ENCODE data around the gene GRK5. TPM values are rescaled to one million over a fixed set of nuclear protein-coding genes. Genes with fewer than 3 reads are reported as not detected.

The GRK5 gene
- polyA plus RNA-seq, 1 donor from 2014 or later: 34.9 TPM

- Histone ChIP-seq H3K4me3 (ENCODE audit: low read length) (no peak overlapping the region), H2AFZ (ENCODE audit: low read depth, low read length) (no peak overlapping the region), H3F3A (ENCODE audit: insufficient read depth, low read length, poor library complexity, severe bottlenecking) (no peaks in the 10 kb centered on the region), H4K20me1 (ENCODE audit: insufficient read depth) (no peaks in the 10 kb centered on the region), H3K9ac (ENCODE audit: low read length) (no peak overlapping the region), H3K79me2 (replicated peaks; ENCODE audit: insufficient read depth, low read length) (no peaks in the 10 kb centered on the region), H3K36me3 (ENCODE audit: insufficient read depth, low read length) (no peaks in the 10 kb centered on the region), H3K9me3 (ENCODE audit: low read length) (no peaks in the 10 kb centered on the region), H3K4me2 (ENCODE audit: low read length) (no peak overlapping the region), H3K27me3 (ENCODE audit: insufficient read depth, low read depth, low read length) (no peaks in the 10 kb centered on the region), H3K9me2 (ENCODE audit: insufficient read depth, low read length) (no peaks in the 10 kb centered on the region), H3K27ac (ENCODE audit: low read length) (no peak overlapping the region)
- TF ChIP-seq REST (IDR thresholded peaks at IDR 0.05; ENCODE audit: borderline replicate concordance) (no peak), RAD21 (conservative IDR thresholded peaks at IDR 0.05) (no peak), MXI1 (conservative IDR thresholded peaks at IDR 0.05; ENCODE audit: poor library complexity, severe bottlenecking) (no peak), TAF1 (IDR thresholded peaks at IDR 0.05; ENCODE audit: low read depth) (no peak), EZH2 (IDR thresholded peaks at IDR 0.05; ENCODE audit: borderline replicate concordance, insufficient read depth, low read length, poor library complexity, severe bottlenecking) (no peak), CTCF (IDR thresholded peaks at IDR 0.05; ENCODE audit: poor library complexity, severe bottlenecking) (no peak), EP300 (conservative IDR thresholded peaks at IDR 0.05; ENCODE audit: poor library complexity, severe bottlenecking) (no peak), SMC3 (conservative IDR thresholded peaks at IDR 0.05; ENCODE audit: poor library complexity) (no peak), POLR2AphosphoS5 (IDR thresholded peaks at IDR 0.05) (no peak)
These were observed 247.6 kb downstream of the GRK5 start for GRCh38 chr10:119454990-119455389.

GRCh38 chr10:119455609-119456434, 248.5 kb downstream of the GRK5 start:
- Histone ChIP-seq H3K36me3 (ENCODE audit: insufficient read depth, low read length) (no peaks in the 10 kb centered on the region), H3K27me3 (ENCODE audit: insufficient read depth, low read depth, low read length) (no peaks in the 10 kb centered on the region)

More at GRCh38 chr10:119455609-119456434, 248.5 kb downstream of the GRK5 start:
- no peak overlapping the region for H3K4me3 ChIP-seq (ENCODE audit: low read length)
- H4K20me1 ChIP-seq (ENCODE audit: insufficient read depth): no peaks in the 10 kb centered on the region
- H3K9ac ChIP-seq (ENCODE audit: low read length): no peak overlapping the region
- H3F3A ChIP-seq (ENCODE audit: insufficient read depth, low read length, poor library complexity, severe bottlenecking): no peaks in the 10 kb centered on the region
- H3K9me3 ChIP-seq (ENCODE audit: low read length): no peaks in the 10 kb centered on the region
- H3K27ac ChIP-seq (ENCODE audit: low read length): no peak overlapping the region
- H3K9me2 ChIP-seq (ENCODE audit: insufficient read depth, low read length): no peaks in the 10 kb centered on the region
- H2AFZ ChIP-seq (ENCODE audit: low read depth, low read length): no peak overlapping the region
- no peak overlapping the region for H3K4me2 ChIP-seq (ENCODE audit: low read length)
- H3K79me2 ChIP-seq (replicated peaks; ENCODE audit: insufficient read depth, low read length): no peaks in the 10 kb centered on the region
- no peak for TF ChIP-seq EZH2 (IDR thresholded peaks at IDR 0.05; ENCODE audit: borderline replicate concordance, insufficient read depth, low read length, poor library complexity, severe bottlenecking)
- no peak for TF ChIP-seq SMC3 (conservative IDR thresholded peaks at IDR 0.05; ENCODE audit: poor library complexity)
- no peak for TF ChIP-seq TAF1 (IDR thresholded peaks at IDR 0.05; ENCODE audit: low read depth)
- TF ChIP-seq EP300 (conservative IDR thresholded peaks at IDR 0.05; ENCODE audit: poor library complexity, severe bottlenecking): no peak
- TF ChIP-seq MXI1 (conservative IDR thresholded peaks at IDR 0.05; ENCODE audit: poor library complexity, severe bottlenecking): no peak
- TF ChIP-seq POLR2AphosphoS5 (IDR thresholded peaks at IDR 0.05): no peak
- no peak for TF ChIP-seq RAD21 (conservative IDR thresholded peaks at IDR 0.05)
- no peak for TF ChIP-seq CTCF (IDR thresholded peaks at IDR 0.05; ENCODE audit: poor library complexity, severe bottlenecking)
- no peak for TF ChIP-seq REST (IDR thresholded peaks at IDR 0.05; ENCODE audit: borderline replicate concordance)
